ENCODE measurements around the gene MAST2. TPM values are rescaled to one million over a fixed set of nuclear protein-coding genes. Genes with fewer than 3 reads are reported as not detected.
"Not testable (repeated sequence)": the region's sequence is repeated elsewhere in the genome, so short reads cannot be mapped to it uniquely, and the experiment has no call there.

The MAST2 gene
- total RNA-seq, 1 experiment from 2014 or later, result 11.1 TPM

DNA sequence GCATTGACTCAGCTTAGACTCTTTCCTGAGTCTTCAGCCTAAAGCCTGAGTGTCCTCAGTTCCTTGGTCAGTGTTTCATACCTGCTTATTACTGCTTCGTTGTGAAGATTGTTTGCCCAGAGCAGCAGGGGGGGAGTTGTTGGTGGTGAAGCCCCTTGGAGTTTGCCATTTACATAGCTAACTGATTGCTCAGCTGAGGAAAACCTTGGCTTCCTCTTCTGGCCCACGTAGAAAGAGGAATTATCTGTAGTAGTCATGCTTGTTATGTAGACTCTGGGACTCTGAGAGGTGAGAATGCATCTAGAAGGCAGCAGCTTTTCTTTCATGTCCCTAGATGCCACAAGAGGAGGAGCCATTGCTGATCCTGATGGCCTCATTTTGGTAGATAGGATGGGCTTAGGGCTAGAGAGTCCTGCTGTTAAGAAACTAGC, 125.9 kb downstream of the MAST2 start:
- no peak for DNase-seq (ENCODE audit: extremely low read depth, low read depth)

- DNase-seq (ENCODE audit: extremely low read depth, low read depth), result no peak
Observed at GRCh38 chr1:45930258-45931150, 127.1 kb downstream of the MAST2 start.

DNA sequence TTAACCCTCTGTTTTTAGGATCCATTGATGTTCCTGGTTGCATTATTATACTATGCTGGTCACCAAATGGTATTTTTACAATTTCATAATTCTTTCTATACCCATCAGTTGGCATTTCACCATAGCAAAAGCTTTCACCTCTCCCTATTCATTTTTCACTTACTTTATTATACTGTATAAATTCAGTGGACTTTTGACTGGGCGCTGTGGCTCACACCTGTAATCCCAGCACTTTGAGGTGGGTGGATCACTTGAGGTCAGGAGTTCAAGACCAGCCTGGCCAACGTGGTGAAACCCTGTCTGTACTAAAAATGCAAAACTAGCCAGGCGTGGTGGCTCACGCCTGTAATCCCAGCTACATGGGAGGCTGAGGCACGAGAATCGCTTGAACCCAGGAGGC, 128.8 kb downstream of the MAST2 start:
- not testable (repeated sequence) for DNase-seq (ENCODE audit: extremely low read depth, low read depth)

DNA sequence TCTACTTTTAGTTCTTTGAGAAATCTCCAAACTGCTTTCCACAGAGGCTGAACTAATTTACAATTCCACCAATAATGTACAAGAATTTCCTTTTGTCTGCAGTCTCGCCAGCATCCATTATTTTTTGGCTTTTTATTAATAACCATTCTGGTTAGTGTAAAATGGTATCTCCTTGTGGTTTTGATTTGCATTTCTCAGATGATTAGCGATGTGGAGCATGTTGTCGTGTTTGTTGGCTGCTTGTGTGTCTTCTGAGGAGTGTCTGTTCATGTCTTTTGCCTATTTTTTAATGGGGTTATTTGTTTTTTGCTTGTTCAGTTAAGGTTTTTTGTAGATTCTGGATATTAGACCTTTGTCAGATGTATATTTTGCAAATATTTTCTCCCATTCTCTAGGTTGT, 131.5 kb downstream of the MAST2 start:
- no peak for DNase-seq (ENCODE audit: extremely low read depth, low read depth)

- DNase-seq (ENCODE audit: extremely low read depth, low read depth), result no peak
Observed at GRCh38 chr1:45938029-45938428, 134.6 kb downstream of the MAST2 start.

- no peak for DNase-seq (ENCODE audit: extremely low read depth, low read depth)
Observed at GRCh38 chr1:45942411-45942810, 139.0 kb downstream of the MAST2 start.

DNA sequence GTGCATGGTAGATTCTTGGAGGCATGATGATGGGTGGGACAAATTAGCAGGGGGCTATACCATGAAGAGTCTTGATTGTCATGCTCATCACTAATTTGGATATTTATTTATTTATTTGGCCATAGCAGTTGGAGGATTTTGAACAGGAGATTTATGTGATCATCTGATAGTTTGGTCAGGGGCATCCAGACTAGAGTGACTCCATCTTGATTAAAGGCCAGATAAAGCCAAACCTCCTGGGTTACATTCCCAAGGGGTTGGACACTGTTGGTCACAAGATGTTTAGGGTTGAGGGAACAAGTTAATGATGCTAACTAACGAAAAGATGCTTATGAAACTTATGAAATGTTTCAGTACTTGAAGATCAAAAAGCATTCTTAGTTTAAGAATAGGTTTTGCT, 139.8 kb downstream of the MAST2 start:
- DNase-seq (ENCODE audit: extremely low read depth, low read depth), result no peak

- no peak for DNase-seq (ENCODE audit: extremely low read depth, low read depth)
Observed at GRCh38 chr1:45945426-45945825, 142.0 kb downstream of the MAST2 start.

- DNase-seq (ENCODE audit: extremely low read depth, low read depth), result not testable (repeated sequence)
Observed at GRCh38 chr1:45949462-45949861, 146.1 kb downstream of the MAST2 start.

- DNase-seq (ENCODE audit: extremely low read depth, low read depth), result no peak
Observed at GRCh38 chr1:45952072-45952471, 148.7 kb downstream of the MAST2 start.

DNA sequence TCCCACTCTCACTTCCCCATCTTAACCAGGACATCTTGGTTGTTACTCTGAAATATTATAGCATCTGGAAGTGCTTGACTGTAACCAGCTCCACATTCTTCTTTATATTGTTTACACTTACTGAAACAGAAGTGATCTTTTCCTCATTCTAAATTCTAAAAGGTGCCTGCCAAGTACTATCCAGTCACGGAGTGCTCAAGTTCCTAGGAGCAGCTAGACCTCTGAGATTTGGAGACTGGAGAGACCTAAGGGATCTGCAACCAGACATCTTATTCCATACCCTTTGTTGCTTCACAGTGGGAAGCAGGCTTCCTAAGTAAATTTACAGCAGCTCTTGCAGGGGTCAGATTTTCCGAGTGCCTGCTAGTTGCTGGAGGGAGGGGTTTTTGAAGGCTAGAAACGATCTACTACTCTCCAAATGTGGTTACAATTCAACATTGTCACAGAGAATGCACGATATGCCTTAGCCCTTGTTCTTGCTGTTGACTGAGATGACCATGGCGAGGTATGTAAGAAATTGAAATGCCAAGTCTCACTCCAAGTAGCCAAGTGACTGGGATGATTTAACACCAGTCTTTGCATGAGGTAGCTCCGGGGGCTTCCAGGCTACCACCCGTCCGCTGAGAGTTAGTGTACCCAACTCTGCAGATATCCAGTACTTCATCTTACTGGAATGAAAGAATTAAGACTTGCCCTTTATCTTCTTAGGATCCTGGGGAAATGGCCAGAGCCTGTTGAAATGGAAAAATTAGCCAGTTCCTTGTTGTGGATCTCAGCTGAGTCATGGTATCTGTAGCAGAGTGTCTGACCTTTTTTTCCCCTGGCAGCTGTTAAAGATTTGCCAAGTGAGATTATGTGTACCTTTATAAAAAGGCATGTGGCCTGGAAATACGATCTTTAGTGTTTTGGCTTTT, 150.8 kb downstream of the MAST2 start:
- DNase-seq (ENCODE audit: extremely low read depth, low read depth), result no peak

- DNase-seq (ENCODE audit: extremely low read depth, low read depth), result no peak
Observed at GRCh38 chr1:45957684-45958083, 154.3 kb downstream of the MAST2 start.

DNA sequence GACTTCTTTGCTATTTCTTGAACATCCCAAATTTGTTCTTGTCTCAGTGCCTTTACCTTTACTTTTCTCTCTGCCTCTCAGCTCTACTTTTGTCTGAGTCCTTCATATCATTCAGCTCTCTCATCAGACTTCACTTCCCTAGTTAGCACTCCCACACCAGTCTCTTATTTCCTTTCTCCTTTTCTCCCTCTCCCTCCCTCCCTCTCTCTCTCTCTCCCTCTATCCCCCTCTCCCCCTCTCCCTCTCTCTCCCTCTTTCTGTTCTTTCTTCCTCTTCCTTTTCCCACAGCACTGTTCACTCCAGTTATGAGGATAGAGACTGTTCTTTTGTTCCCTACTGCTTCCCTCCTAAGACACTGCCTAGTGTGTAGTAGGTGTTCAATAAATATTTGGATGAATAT, 154.9 kb downstream of the MAST2 start:
- no peak for DNase-seq (ENCODE audit: extremely low read depth, low read depth)

- DNase-seq (ENCODE audit: extremely low read depth, low read depth), result no peak
Observed at GRCh38 chr1:45960930-45961715, 157.7 kb downstream of the MAST2 start.

- DNase-seq (ENCODE audit: extremely low read depth, low read depth), result not testable (repeated sequence)
Observed at GRCh38 chr1:45961936-45962335, 158.5 kb downstream of the MAST2 start.

DNA sequence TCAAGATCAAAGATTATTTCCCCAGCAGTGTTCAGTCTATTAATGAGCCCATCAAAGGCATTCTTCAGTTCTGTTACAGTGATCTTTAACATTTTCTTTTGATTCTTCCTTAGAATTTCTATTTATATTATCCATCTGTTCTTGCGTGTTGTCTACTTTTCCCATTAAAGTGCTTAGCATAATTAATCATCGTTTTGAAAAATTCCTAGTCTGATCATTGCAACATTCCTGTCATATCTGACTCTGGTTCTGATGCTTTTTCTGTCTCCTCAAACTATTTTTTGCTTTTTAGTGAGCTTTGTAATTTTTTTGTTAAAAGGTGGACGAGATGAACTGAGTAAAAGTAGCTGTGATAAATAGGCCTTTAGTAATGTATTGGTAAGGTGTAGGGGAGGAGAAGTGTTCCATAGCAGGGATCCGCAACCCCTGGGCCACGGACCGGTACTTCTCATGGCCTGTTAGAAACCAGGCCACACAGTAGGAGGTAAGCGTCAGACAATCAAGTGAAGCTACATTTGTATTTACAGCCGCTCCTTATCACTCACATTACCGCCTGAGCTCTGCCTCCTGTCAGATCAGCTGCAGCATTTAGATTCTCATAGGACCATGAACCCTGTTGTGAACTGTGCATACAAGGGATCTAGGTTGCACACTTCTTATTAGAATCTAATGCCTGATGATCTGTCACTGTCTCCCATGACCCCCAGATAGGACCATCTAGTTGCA, 165.7 kb downstream of the MAST2 start:
- no peak for DNase-seq (ENCODE audit: extremely low read depth, low read depth)

GRCh38 chr1:45969866-45970265, 166.5 kb downstream of the MAST2 start:
- DNase-seq (ENCODE audit: extremely low read depth, low read depth), result no peak

GRCh38 chr1:45971335-45971734, 167.9 kb downstream of the MAST2 start:
- DNase-seq (ENCODE audit: extremely low read depth, low read depth), result no peak

- DNase-seq (ENCODE audit: extremely low read depth, low read depth), result no peak
Observed at GRCh38 chr1:45971922-45972531, 168.6 kb downstream of the MAST2 start.

- no peak for DNase-seq (ENCODE audit: extremely low read depth, low read depth)
Observed at GRCh38 chr1:45972621-45973020, 169.2 kb downstream of the MAST2 start.

All from NCI-H460 (cell line).